Activated B cell treated with CpG ODN at 0.5 μM for 24 hours (primary cell): ENCODE results near the gene PRPF38B. TPM values are rescaled to one million over a fixed set of nuclear protein-coding genes. Genes with fewer than 3 reads are reported as not detected.

Source experiments
- ATAC-seq: fragments of 200-7000 bp; cut with Tn5 transposase; one replicate; pipeline ENCODE4 v1.10.0; 2021; ENCODE audit warnings: low read depth, mild to moderate bottlenecking, moderate library complexity
- CTCF ChIA-PET: fragments of 350-600 bp; sonication (Branson Sonifier 250); formaldehyde crosslinking; loops from one replicate; lab custom pipeline; 2021; ENCODE audit warnings: antibody characterized with exemption; lab: Charles Lee
- POLR2A ChIA-PET: fragments of 350-600 bp; sonication (Branson Sonifier 250); formaldehyde crosslinking; loops from one replicate; lab custom pipeline; 2021; ENCODE audit warnings: antibody characterized with exemption; lab: Charles Lee
- DNase-seq: peaks from one replicate; pipeline ENCODE4 v3.0.0; 2022
- H3K27ac Mint-ChIP-seq: one replicate; pipeline ENCODE4 v1.8.0; 2020; ENCODE audit warnings: mixed read lengths
- H3K27me3 Mint-ChIP-seq: one replicate; pipeline ENCODE4 v1.8.0; 2021; ENCODE audit warnings: mixed read lengths
- H3K36me3 Mint-ChIP-seq: one replicate; pipeline ENCODE4 v1.8.0; 2021; ENCODE audit warnings: low read depth, mixed read lengths
- H3K4me1 Mint-ChIP-seq: one replicate; pipeline ENCODE4 v1.8.0; 2021; ENCODE audit warnings: mixed read lengths
- H3K4me3 Mint-ChIP-seq: one replicate; pipeline ENCODE4 v1.8.0; 2020; ENCODE audit warnings: mild to moderate bottlenecking, mixed read lengths
- H3K9me3 Mint-ChIP-seq: one replicate; pipeline ENCODE4 v1.8.0; 2020; ENCODE audit warnings: mixed read lengths
- intact Hi-C: fragments of 100-400 bp; cut with micrococcal nuclease; formaldehyde crosslinking; loops from one replicate; pipeline ENCODE4 v1.15.1; 2024
- total RNA-seq: library from RNA; stranded (reverse); gene quantifications from 2 replicates; pipeline ENCODE4 v1.2.3, GENCODE V29; 2022
- TF ChIP-seq, protein P1 (sequence below): fragments of 200-600 bp; IDR thresholded peaks from one replicate; pipeline ENCODE4 v1.8.0; 2022; ENCODE audit warnings: antibody characterized with exemption, mild to moderate bottlenecking

The PRPF38B gene, protein sequence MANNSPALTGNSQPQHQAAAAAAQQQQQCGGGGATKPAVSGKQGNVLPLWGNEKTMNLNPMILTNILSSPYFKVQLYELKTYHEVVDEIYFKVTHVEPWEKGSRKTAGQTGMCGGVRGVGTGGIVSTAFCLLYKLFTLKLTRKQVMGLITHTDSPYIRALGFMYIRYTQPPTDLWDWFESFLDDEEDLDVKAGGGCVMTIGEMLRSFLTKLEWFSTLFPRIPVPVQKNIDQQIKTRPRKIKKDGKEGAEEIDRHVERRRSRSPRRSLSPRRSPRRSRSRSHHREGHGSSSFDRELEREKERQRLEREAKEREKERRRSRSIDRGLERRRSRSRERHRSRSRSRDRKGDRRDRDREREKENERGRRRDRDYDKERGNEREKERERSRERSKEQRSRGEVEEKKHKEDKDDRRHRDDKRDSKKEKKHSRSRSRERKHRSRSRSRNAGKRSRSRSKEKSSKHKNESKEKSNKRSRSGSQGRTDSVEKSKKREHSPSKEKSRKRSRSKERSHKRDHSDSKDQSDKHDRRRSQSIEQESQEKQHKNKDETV
- 77.3 and 88.1 TPM in 2 replicates for total RNA-seq

DNA sequence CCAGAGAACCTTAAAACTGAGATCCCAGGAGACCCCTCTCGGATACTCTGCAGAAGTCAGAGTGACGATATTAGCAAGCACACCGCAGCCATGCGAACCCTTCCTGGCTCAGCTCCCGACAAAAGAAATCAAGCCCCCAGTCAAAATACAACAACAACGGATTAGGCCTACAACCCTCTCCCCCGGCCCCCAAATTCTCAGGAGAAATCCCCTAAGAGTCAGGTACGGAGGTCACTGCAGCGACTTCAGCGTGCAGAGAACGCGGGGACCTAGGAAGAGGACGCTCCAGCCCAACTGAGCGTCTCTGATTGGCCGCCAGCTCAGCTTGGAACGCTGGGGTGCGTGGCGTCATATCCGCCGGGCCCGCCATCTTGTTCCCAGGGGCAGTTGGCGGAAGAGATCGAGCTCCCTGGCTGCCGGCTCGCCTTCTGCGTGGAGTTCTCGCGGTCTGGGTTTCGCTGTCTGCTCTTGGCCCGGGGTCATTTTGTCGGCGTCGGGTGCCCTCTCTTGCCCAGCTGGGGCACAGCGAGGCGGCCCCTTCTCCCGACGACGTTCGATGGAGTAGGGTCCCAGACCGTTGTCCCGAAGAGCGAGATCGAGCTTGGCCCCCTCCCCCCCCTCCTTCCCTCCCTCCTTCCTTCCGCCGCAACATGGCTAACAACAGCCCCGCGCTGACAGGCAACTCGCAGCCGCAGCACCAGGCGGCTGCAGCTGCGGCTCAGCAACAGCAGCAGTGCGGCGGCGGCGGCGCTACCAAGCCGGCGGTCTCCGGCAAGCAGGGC is at the start of gene PRPF38B:
Gene PRPF38B, plus strand, starts transcription at position 369 of the 782 bp plus-strand sequence. Its CDS starts 282 bp downstream, at position 651.
- Mint-ChIP-seq H3K4me1 (peaks cover 46% of the 10 kb centered on the region), H3K9me3 (no peaks in the 10 kb centered on the region), H3K4me3 (peak within 1 kb of the TSS; percentile 99), H3K27me3 (no peaks in the 10 kb centered on the region), H3K27ac (peak within 1 kb of the TSS; percentile 98), H3K36me3 (peaks cover 45% of the 10 kb centered on the region)
- DNase-seq = peak; percentile 91
- TF ChIP-seq, protein P1, sequence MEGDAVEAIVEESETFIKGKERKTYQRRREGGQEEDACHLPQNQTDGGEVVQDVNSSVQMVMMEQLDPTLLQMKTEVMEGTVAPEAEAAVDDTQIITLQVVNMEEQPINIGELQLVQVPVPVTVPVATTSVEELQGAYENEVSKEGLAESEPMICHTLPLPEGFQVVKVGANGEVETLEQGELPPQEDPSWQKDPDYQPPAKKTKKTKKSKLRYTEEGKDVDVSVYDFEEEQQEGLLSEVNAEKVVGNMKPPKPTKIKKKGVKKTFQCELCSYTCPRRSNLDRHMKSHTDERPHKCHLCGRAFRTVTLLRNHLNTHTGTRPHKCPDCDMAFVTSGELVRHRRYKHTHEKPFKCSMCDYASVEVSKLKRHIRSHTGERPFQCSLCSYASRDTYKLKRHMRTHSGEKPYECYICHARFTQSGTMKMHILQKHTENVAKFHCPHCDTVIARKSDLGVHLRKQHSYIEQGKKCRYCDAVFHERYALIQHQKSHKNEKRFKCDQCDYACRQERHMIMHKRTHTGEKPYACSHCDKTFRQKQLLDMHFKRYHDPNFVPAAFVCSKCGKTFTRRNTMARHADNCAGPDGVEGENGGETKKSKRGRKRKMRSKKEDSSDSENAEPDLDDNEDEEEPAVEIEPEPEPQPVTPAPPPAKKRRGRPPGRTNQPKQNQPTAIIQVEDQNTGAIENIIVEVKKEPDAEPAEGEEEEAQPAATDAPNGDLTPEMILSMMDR = no peak
- ATAC-seq = peak; percentile 89
- ChIA-PET CTCF (interaction anchor here (0.6 to 1.7 kb wide), 10 partner anchors 28 to 408 kb away, joined by 3 to 6 read pairs (median 4); partner anchors contain the start of gene HENMT1), POLR2A (interaction anchor here (0.6 to 2.7 kb wide), 38 partner anchors 8 to 1343 kb away, joined by 3 to 110 read pairs (median 5); partner anchors contain the start of genes ATXN7L2, CLCC1, EEIG2 and GPSM2)
- intact Hi-C loops = loop anchor here (1.0 to 5.0 kb wide), 11 partner anchors 31 to 735 kb away; partner anchors contain the start of genes CLCC1, EEIG2, ELAPOR1 and HENMT1

DNA sequence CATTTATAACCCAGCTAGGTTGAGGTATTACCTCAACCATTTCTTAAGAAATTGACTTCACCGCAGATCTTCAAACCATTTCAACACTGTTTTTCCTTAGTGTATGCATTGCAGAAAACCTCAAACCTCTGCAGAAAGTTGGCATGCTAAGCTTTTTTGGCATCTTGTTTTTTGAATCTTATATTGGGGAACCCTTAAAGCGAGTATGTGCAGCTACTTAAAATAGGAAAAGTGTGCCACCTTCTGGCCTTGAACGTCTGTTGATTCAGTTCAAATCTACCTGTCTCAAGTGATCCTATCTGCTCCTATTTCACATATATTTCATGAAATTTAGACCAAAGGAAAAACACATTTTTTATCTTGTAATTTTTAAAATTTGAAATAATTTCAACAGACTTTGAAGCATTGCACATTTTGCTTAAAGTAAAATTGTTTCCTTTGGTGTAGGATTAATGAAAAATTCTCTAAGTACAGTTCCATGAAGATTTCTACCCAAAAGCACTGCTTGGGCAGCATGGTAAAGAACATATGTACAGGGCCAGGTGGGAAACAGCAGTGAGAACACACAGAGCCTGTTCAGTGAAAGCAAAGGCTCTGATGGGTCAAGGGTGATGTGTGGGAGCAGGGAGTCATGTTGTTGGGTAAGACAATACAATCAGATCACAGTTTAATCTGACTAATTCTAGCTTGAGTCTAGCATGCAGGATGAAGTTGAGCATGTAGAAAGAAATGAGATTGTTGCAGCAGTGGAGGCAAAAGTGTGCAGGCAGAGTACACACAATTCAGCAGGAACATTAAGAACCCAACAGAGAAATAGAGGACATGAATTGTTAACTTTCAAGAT is 48.4 kb upstream of the PRPF38B start:
- DNase-seq (no peak), ATAC-seq (peak; percentile 57)
- Mint-ChIP-seq H3K36me3 (peaks cover 3% of the 10 kb centered on the region), H3K9me3 (no peaks in the 10 kb centered on the region), H3K4me1 (peaks cover 19% of the 10 kb centered on the region), H3K27me3 (no peaks in the 10 kb centered on the region), H3K27ac (no peak overlapping the region), H3K4me3 (no peak overlapping the region)
- TF ChIP-seq, protein P1 = no peak
- POLR2A ChIA-PET = interaction anchor here (0.6 to 1.5 kb wide), 6 partner anchors 17 to 1467 kb away, joined by 3 to 7 read pairs (median 3); partner anchors contain the start of genes CLCC1, HENMT1 and PRPF38B
- CTCF ChIA-PET = interaction anchor here (0.8 to 3.0 kb wide), 13 partner anchors 30 to 861 kb away, joined by 3 to 32 read pairs (median 4); partner anchors contain the start of genes EEIG2 and PRPF38B
- intact Hi-C loops = loop anchor here (1.0 to 5.0 kb wide), 4 partner anchors 82 to 441 kb away; partner anchors contain the start of gene SLC25A24

DNA sequence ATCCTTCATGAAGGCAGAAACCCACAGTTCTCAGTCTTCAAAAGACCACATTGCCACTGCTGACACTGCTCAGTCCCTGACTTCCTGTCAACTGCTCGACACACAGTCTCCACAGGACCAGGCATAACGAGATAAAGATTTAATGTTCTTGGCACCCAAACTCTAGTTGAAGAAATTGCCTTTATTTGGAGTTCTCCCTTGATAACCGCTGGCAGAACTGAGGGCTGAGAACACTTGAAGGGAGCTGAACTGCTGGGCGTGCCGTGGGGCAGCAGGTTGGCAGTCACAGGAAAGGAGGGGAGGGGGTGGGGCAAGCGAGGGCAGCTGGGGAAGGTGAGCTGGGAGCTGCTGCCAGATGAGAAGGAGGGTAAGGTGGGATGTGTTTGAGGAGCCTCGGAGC is 47.1 kb upstream of the PRPF38B start:
- ATAC-seq (no peak), DNase-seq (no peak)
- Mint-ChIP-seq H3K27ac (no peak overlapping the region), H3K4me3 (no peak overlapping the region), H3K27me3 (no peaks in the 10 kb centered on the region), H3K4me1 (peaks cover 19% of the 10 kb centered on the region), H3K9me3 (no peaks in the 10 kb centered on the region), H3K36me3 (peaks cover 13% of the 10 kb centered on the region)
- intact Hi-C loops = loop anchor here (5.0 kb wide), 1 partner anchor 443 kb away; the partner anchor contains the start of gene SLC25A24
- ChIA-PET CTCF (interaction anchor here (2.1 to 3.0 kb wide), 3 partner anchors 77 to 133 kb away, joined by 6 to 32 read pairs (median 22); partner anchors contain the start of gene EEIG2), POLR2A (interaction anchor here (0.8 kb wide), 1 partner anchor 16 kb away, joined by 3 read pairs; the partner anchor contains the start of gene HENMT1)
- TF ChIP-seq, protein P1 = no peak

DNA sequence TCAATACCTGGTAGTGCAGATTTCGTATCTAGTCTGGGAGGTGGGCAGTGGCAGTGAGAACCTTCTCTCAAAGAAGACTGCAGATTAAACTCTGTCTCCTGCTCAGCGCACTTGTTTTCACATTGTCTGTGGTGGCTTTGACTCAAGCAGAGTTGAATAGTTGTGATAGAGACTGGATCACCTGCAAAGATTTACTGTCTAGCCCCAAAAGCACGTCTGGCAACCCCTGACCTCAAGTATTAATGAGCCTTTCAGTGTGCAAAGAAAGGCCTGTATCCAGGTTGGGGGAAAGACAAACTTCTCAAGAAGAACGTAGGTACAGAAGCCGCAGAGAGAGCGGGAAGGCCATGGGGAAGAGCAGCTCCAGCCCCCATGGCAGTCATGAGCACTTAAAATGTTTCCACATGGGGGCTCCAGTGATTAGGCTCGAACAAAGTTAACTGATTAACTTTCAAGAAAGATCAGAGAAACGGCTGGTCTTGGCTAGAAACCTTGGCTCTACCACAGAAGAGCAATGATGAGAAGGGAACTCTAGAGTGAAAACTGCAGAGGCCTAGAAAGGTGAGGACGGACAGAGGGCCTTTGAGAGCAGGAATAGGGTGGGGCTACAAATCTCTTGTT is 46.4 kb upstream of the PRPF38B start:
- intact Hi-C loops = loop anchor here (2.0 kb wide), 1 partner anchor 15 kb away; the partner anchor contains the start of gene HENMT1

More for the DNA sequence above, 46.4 kb upstream of the PRPF38B start:
- Mint-ChIP-seq H3K9me3 (no peaks in the 10 kb centered on the region), H3K4me3 (no peak overlapping the region), H3K4me1 (peaks cover 19% of the 10 kb centered on the region), H3K27me3 (no peaks in the 10 kb centered on the region), H3K27ac (no peak overlapping the region), H3K36me3 (peaks cover 15% of the 10 kb centered on the region)
- DNase-seq = no peak
- CTCF ChIA-PET = interaction anchor here (3.0 kb wide), 1 partner anchor 84 kb away, joined by 22 read pairs; the partner anchor contains the start of gene EEIG2
- POLR2A ChIA-PET = no interaction called here
- TF ChIP-seq, protein P1 = no peak
- no peak for ATAC-seq
